T-helper 2 cell (primary cell): Measurements from ENCODE around the gene L3MBTL2.
"Not testable (repeated sequence)": the region's sequence is repeated elsewhere in the genome, so short reads cannot be mapped to it uniquely, and the experiment has no call there.

Experiments
- DNase-seq, 5 experiments: peaks; one replicate each; pipeline versions ENCODE4 v3.0.0 to v3.0.0-alpha.2; 2012 to 2022

Gene L3MBTL2

DNA sequence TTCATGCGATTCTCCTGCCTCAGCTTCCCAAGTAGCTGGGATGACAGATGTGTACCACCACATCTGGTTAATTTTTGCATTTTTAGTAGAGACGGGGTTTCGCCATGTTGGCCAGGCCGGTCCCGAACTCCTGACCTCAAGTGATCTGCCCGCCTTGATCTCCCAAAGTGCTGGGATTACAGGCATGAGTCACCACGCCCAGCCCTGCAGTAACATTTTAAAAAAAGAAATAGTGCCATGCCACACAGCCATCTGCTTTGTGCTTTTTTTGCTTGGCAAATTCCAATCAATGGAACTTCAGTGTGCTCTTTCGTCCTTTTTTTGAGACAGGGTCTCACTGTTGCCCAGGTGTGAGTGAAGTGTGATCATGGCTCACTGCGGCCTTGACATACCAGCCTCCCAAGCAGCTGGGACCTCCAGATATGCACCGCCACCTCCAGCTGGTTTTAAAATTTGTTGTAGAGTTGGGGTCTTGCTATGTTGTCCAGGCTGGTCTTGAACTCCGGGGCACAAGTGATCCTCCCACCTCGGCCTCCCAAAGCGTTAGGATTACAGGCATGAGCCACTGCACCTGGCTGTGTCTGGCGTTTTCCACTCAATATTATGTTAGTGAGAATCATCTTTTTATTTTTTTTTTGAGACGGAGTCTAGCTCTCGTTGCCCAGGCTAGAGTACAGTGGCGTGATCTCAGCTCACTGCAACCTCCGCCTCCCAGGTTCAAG, 37.4 kb downstream of the L3MBTL2 start:
- DNase-seq = no peak

DNA sequence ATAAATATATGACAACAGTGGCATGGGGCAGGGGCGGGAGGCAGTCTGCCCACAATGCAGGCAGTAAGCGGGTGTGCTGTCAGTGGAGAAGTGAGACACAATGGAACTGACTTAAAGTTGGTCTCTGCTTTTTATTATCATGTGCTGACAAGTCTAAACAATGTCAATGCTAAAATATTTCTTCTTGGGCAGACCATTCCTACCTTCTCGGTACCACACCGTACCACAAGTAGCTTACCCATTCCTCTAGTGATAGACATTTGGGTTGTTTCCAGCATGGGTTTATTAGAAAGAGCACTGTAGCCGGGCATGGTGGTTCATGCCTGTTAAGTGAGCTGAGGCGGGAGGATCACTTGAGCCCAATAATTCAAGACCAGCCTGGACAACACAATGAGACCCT, 38.2 kb downstream of the L3MBTL2 start:
- no peak for DNase-seq

DNA sequence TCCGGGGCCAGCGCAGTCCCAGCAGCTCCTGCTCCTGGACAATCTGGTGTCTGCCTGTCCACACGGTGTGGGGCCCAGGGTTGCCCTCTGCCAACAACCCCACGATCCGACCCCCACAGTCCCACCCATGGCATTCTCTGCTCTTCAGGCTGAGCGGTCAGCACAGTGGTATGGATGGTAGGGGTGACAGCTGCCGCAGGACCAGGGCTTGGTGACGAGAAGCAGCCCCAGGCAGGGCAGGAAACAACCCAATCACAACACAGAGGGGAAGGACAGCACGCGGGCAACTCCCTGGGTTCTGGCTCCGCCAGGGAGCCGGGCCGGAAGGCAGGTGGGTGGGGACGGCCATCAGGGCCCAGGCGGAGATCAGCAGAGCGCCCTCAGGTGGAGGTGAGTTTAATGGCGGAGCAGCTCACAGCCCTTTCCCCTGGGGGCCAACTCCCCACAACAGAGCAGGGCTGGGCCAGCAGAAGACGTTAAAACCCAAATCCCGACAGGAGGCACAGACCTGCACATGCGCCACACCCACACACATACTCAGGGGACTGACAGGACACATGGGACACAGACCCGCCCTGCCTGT, 40.9 kb downstream of the L3MBTL2 start:
- no peak for DNase-seq

DNA sequence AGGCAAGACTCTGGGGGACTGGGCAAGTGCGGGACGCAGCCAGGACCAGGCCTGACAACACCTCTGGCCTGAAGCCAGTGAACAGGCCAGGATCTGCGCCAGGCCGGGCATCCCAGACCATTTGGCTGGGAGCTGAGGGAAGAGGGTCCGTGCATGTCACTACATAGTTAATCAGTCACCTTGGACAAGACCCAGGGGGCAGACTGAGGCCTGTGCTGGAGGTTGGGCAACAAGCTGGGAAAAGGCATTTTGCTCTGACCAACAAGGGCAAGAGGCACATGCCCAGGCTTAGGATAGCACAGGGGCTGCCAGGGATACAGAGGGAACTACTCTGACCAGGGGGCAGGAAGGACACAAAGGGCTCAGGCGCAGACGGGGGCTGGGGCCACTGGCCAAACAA, 42.6 kb downstream of the L3MBTL2 start:
- DNase-seq = no peak

DNA sequence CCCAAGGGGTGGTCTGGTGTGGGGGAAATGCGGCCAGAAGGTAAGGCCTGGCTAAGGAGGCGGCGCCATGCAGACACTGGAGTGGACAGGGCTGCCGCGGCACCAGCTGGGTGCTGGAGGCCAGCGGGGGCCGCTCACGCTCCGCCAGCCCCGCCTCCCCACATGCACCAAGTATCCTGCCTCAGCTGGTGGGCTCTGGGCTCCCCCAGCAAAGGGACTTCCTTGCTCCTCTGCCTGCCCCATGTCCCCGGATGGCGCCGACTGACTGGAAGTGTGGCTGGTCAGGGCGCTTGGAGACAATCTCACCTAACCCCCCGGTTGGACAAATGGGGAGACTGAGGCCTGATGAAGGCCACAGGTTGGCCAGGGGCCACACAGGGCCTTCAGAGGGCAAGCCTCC, 43.2 kb downstream of the L3MBTL2 start:
- DNase-seq = no peak

DNA sequence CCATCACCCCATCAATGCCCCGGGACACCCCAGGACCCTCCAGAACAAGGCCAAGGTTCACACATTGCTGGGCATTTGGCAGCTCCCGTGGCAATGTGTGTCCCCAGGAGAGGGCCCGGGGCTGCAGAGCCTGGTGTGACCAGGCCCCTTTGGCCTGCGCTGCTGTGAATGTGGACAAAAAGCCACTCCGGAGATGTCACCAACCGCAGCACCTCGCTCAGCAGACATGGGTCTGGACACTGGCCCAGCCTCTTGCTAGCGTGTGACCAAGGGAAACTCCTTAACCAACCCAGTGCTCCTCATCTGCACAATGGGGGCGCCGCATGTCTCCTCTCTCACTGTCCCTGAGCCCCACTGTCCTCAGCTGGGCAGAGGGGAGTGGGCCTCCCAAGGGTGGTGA, 43.6 kb downstream of the L3MBTL2 start:
- no peak for DNase-seq

DNA sequence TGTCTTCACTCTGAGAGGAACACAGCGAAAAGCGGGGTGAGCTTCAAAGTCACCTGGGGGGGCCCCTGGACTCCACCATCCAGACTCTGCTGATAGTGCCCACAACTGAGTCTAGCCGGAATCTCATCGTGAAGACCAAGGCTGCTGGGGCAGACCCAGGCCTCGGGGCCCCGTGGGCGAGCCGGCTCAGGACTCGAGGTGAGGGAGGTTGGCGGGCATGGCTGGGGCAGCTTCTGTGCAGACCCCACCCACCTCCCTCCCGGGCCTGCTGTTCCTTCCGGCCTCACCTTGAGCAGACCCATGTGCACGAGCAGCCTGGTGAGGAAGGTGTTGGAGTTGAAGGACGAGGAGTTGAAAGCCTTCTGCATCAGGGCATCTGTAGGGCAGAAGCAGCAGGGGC, 44.3 kb downstream of the L3MBTL2 start:
- no peak for DNase-seq

DNA sequence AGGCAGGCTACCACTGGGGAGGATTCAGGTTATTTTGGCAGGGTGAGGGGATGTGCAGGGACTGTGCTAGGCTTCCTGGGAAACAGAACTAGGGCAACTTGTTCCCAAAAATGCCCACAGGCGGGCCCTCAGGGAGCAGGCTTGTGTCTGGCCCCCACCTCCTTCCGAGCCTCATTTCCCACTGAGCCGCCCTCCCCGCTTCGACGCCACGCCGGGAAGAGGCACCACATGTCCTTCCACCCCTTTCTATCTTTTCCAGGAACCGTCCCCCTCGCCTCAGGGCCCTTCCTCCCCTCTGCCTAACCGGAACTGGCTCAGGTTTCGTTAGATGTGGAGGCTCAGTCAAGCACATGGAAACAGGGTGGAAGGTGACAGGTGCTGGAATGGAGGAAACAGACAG, 45.0 kb downstream of the L3MBTL2 start:
- DNase-seq = no peak

DNA sequence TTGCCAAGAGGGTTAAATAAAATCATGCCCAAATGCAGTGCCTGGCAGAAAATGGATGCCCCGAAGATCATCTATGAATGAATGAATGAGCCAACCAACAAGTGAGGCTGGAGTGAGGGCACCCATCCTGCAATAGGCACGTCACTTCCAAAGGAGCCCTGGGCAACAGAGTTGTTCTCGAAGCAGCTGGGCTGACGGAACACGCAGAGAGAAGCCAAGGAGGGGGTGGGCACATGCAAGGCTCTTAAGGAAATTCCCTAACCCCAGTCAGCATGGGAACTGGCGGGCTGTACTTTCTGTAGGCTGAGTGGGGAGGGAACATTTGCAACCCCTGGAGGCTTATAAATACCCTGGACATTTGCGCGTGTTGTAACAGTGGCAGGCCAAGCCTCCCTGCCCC, 47.3 kb downstream of the L3MBTL2 start:
- no peak for DNase-seq

DNA sequence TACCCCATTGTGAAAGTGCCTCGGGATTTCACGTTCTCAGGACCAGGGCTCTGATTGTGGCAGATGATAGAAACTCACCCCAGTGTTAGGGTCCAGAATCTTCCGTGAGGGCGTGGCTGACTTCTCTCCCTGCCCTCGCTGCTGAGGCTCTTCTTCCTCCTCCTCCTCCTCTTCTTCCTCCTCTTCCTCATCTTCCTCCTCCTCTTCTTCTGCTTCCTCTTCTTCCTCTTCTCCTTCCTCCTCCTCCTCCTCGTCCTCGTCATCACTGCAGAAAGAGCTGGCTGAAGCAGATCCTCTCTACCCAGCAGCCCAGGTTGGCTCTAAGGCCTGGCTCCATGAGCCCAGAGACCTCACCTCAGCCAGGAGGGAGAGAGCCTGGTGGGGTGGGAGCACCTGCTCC, 49.1 kb downstream of the L3MBTL2 start:
- DNase-seq = no peak

DNA sequence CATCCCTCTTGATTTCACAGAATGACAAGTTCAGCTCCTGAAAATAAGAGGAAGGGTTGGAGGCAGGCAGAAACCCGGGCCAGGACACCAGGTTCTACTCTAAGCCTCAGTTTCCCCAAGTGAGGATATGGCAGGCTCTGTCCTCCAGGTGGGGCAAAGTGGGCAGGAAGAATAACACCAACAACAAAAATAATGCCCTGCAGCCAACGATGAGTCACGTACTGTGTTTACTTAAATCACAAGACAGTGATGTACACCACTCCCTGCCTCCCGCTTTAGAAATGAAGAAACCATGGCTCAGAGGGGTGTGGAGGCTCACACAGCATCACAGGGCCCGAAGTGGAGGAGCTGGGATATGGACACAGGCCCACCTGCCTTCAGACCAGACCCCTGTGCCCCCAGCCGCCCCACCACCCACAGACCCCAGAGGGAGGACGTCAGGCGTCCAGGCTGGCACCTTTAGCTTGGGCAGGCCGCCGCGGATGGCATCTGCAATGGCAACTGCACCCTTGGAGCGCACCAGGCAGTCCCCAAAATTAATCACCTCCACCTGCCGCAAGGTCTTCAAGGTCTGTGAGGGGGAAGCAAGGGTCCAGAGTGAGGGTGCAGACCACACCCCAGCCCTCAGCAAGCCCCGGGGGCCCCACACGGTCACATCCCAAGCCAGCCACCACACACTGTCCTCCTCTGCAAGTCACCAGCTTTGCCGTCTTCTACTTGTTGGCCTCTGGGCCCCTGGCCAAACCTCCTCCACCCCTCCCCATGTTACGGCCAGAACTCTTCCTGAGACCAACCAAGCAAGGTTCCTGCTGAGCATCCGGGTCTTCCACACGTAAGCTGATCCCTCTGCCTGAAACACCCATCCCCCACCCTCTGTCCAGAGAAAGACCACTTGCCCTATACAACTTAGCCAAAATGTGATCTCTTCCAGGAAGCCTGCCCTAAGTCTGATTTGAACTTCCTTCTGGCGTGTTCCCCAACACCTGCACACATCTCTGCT, 51.4 kb downstream of the L3MBTL2 start:
- no peak for DNase-seq

DNA sequence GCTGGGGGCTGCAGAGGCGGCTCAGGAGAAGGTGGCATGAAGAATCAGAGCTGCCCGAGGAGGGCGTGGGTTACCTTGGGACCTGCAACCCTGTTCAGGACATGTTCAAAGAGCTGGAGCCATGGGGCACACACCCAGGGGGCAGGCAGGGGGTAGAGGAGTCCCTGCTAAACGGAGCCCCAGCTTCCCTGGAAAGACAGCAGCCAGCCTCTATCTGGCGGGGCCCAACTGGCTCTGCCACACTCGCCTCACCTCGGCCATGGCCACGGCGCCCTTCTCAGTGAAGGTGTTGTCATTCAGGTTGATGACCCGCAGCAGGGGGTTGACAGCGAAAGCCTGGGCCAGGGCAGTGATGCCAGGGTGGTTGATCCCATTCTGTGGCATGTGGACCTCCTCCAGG, 52.6 kb downstream of the L3MBTL2 start:
- DNase-seq = no peak

DNA sequence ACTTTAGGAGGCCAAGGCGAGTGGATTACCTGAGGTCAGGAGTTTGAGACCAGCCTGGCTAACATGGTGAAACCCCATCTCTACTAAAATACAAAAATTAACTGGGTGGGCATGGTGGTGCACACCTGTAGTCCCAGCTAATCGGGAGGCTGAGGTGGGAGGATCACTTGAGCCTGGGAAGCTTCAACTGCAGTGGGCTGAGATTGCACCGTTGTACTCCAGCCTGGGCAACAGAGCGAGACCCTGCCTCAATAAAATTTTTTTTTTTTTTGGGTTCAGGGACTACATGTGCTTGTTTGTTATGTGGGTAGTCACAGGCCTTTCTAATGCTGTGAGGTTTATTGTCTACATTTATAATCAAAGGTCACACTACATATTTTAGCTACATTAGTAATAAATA, 54.6 kb downstream of the L3MBTL2 start:
- DNase-seq = not testable (repeated sequence)

DNA sequence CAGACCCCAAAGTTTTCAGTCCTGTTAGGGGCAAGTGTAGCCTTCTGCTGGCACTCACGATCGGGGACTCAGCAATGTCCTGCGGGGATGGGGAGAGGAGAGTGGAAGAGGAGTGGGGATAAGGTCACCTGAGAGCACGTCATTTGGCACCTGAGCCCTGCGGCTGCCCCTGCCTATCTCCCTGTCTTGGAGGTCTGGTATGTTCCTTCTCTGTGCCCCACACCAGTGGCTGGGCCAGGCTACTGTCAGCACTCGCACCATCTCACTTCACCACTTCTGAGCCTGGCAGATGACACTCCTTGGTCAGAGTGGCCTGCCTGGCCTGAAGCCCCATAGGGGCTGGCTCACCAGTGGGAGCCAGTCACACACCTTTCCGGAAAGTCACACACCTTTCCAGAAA, 55.8 kb downstream of the L3MBTL2 start:
- DNase-seq = no peak

DNA sequence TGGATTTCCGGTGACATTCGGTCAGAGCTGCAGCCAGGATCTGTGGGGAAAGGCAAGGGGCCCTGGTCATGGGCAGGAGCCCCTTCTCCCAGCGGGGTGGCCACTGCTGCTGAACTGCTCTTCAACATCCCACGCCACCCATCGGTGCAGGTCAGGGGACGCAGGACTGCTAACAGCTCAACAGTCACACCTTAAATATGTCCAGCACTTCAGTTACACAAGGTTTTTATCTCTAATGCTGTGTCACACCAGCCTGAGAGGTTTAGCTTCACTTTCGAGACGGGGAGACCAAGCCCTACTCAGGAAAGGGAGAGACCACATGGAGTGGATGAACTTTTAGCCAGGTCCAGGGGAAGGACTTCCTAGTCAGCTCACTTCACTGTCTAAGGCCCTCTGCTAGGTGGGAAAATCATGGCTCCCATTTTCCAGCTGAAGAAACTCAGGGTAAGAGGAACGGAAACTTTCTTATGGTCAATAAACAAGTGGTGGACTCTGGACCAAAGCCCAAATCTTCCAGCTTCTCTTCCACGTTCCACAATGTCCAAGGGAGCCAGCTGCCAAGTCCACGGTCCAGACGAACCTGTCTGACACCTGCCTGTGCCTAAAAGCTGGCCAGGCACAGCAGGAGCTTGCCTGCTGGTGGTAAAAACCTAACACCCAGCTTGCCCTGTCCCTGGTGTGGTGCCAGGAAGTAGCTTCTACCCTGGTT, 56.6 kb downstream of the L3MBTL2 start:
- no peak for DNase-seq

DNA sequence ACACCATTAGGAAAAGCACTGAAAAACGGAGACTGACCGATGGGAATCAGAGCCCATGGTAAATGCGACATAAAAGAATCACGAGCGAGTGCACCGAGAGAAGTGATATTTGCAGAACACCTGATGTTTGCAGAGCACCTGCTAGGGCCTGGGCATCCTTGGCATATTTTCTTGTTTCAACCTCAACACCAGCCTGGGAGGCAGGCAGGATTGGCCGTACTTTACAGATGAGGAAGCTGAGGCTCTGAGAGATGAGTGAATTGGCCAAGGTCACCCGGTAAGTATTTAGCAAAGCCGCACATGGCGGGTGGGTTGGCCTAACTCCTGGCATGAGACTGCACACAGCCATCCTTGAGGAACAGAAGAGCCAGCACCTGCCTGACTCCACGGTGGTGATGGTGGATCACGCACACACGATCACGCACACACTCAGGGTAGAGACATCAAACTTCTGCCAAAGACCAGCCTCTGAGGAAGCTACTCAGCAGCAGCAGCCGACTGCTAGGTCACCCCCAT, 57.2 kb downstream of the L3MBTL2 start:
- DNase-seq = no peak

DNA sequence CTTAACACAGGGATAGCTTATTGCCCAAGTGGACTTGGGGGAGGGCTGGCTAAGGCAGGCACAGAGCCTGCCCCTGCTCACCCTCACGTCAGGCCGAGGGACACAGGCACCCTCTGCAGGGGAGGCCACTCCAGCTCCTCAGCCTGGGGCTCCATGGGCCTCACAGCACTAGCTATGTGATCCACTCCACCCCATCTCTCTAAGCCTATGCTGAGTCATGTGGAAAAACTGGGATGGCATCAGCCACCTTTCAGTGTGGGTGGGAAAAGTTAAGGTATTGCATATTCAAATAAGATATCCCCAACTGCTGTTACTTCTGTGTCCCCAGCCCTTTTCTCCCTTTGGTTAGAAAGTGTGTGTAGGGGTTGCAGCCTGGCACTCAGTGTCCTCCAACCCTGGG, 58.6 kb downstream of the L3MBTL2 start:
- no peak for DNase-seq

DNA sequence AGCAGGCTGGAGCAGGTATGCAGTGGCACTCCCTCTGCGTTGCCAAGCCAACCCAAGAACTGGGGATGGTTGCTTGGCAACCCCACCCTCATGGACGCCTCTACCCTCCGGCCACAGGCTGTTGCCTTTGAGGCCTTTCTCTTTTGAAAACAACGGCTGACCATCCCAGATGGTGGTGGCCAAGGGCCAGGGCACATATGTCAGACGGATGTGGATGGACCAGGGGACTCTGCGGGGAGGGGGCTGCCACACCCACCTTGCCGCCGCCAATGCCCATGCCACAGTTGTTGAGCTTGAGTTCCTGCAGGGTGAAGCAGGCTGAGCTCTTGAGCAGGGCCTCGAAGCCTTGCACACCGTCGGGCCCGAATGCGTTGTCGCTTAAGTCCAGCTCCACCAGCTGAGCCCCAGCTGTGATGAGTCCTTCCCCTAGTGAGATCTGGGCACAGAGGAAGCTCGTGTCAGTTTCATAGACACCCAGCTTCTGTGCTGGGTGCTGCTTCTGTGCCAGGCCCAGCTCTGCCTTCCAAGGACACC, 59.4 kb downstream of the L3MBTL2 start:
- DNase-seq = no peak

DNA sequence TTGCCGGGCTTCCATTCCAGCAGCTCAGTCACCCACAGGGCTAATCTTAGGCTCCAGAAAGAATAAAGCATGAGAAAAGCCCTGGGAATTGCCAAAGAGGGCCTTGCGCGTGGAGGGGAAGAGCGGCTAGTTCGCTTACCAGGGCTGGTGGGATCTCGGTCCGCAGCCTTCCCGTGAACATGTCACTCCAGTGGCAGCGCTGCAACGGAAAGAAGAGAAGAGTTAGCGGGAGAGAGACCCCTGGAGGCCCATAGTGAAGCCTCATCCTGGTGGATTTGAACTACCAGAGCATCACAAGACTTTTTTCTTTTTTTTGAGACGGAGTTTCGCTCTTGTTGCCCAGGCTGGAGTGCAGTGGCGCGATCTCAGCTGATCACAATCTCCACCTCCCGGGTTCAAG, 62.8 kb downstream of the L3MBTL2 start:
- DNase-seq = no peak

DNA sequence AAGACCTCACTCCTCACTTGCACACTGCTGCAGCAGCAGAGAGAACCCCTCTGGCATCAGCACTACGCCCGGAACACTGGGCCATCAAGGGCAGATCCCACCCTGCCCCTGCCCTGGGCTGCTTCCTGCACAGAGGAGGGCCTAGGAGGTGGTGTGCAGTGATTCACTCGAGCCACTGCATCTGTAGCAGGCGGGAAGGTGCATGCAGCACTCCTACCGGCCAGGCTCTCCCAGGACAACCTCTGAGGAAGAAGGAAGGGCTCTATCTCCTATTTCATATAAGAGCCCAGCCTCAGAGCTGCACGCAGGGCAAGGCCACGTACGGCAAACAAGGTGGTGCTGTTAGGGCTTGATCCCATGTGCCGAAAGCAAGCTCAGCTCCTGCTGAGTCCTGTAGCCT, 66.7 kb downstream of the L3MBTL2 start:
- no peak for DNase-seq

DNA sequence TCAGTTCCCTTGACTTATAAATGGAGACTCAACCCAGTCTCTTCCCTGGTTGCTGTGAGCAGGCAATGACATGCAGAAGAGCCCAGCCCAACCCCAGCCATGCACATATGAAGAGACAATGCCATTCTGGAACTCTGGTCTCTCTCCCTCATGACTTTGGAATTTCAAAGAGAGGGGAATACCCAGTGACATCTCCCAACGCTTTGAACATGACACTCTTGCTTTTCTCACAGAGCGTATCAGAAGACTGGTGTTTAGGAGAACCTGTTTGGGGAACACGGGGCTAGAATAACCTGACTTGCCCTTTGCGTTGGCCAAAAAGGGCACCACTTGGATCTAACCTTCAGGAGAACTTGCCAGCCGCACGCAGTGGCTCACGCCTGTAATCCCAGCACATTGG, 68.0 kb downstream of the L3MBTL2 start:
- no peak for DNase-seq

DNA sequence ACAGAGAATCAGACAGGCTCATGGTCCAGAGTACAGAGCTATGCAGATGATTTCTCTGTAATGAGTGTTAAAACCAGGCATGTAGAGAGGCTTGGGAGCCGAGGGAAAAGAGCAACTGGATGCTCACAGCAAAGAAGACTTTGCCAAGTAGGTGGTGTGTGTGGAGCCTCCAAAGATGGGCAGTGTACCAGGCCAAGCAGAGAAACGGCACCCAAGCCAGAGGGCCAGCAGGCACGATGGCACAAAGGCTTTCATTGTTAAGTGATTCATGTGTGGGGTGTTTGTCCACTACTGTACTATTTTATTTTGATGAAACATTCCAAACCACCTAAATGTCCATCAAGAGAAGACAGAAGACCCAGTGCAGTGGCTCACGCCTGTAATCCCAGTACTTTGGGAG, 69.7 kb downstream of the L3MBTL2 start:
- no peak for DNase-seq

DNA sequence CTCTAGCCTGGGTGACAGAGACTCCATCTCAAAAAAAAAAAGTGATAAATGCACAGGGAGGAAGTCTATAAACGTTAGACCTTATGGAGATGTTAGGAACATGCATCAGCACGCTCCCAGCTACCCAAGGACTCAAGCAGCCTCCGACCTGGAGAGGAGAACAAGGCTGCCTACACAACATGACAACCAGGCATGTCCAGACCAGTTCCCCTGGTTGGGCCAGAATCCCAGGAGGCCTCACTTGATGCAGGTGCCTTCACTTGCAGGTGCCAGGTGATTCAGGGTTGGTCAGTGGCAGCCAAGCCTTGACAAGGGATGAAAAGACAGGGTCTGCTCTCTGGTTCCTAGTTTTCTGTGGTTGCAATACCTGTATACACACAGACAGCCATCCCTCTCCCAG, 75.0 kb downstream of the L3MBTL2 start:
- no peak for DNase-seq
